Mesenchymal stem cell (in vitro differentiated cells and primary cell): ENCODE results near the gene FRMD4B.
A peak's percentile ranks its signal among the peaks of the same experiment; 100 is the strongest.

Source experiments
- DNase-seq: peaks from one replicate; pipeline ENCODE4 v3.0.0-alpha.2; 2013
- H2AFZ ChIP-seq: one replicate; pipeline ENCODE4 v1.6.1; 2013; ENCODE audit warnings: low read depth, mild to moderate bottlenecking, control low read depth, inconsistent platforms, low read length, moderate library complexity
- H2AK5ac ChIP-seq: 2 replicates; pipeline ENCODE4 v1.6.1; 2013; ENCODE audit warnings: low read length, moderate library complexity, mild to moderate bottlenecking, inconsistent platforms; ENCODE audit not compliant: severe bottlenecking
- H2BK120ac ChIP-seq: one replicate; pipeline ENCODE4 v1.6.1; 2013; ENCODE audit warnings: low read depth, mild to moderate bottlenecking, inconsistent platforms, low read length, moderate library complexity
- H2BK12ac ChIP-seq, 2 experiments: one replicate each; pipeline ENCODE4 v1.6.1; 2013; ENCODE audit warnings: inconsistent platforms in 2 of 2, low read length in 2 of 2, mild to moderate bottlenecking in 2 of 2, moderate library complexity in 2 of 2, control low read depth in 1 of 2
- H2BK15ac ChIP-seq: one replicate; pipeline ENCODE4 v1.6.1; 2013; ENCODE audit warnings: mild to moderate bottlenecking, low read depth, inconsistent platforms; ENCODE audit not compliant: poor library complexity, severe bottlenecking
- H2BK5ac ChIP-seq: 2 replicates; pipeline ENCODE4 v1.6.1; 2013; ENCODE audit warnings: low read depth, mild to moderate bottlenecking, low read length, control low read depth, inconsistent platforms; ENCODE audit not compliant: poor library complexity, severe bottlenecking
- H3K14ac ChIP-seq, 2 experiments: one replicate each; pipeline ENCODE4 v1.6.1; 2013; ENCODE audit warnings: inconsistent platforms in 2 of 2, low read length in 2 of 2, control low read depth in 1 of 2, mild to moderate bottlenecking in 1 of 2, moderate library complexity in 1 of 2
- H3K18ac ChIP-seq, 2 experiments: one replicate each; pipeline ENCODE4 v1.6.1; 2013; ENCODE audit warnings: inconsistent platforms in 2 of 2, low read length in 2 of 2, control low read depth in 1 of 2, low read depth in 1 of 2, mild to moderate bottlenecking in 1 of 2
- H3K23ac ChIP-seq, 2 experiments: one replicate each; pipeline ENCODE4 v1.6.1; 2013; ENCODE audit warnings: inconsistent platforms in 2 of 2, low read length in 2 of 2, mild to moderate bottlenecking in 2 of 2, moderate library complexity in 2 of 2, control low read depth in 1 of 2
- H3K27ac ChIP-seq: 2 replicates; pipeline ENCODE4 v1.5.1; 2013; ENCODE audit warnings: mild to moderate bottlenecking, moderate library complexity, low read length, control low read depth, inconsistent platforms; ENCODE audit not compliant: poor library complexity, severe bottlenecking
- H3K27me3 ChIP-seq, 2 experiments: 2 replicates each; pipeline versions ENCODE4 v1.6.1 to v1.7.0; 2013; ENCODE audit warnings: low read length in 2 of 2, mild to moderate bottlenecking in 2 of 2, moderate library complexity in 2 of 2, control low read depth in 1 of 2, inconsistent platforms in 1 of 2; ENCODE audit not compliant: control insufficient read depth in 1 of 2, insufficient read depth in 1 of 2
- H3K36me3 ChIP-seq, 2 experiments: 2 replicates each; pipeline versions ENCODE4 v1.6.1 to v1.7.0; 2013; ENCODE audit warnings: low read length in 2 of 2, control low read depth in 1 of 2, inconsistent platforms in 1 of 2, low read depth in 1 of 2, mild to moderate bottlenecking in 1 of 2; ENCODE audit not compliant: insufficient read depth in 2 of 2, control insufficient read depth in 1 of 2
- H3K4ac ChIP-seq, 2 experiments: one replicate each; pipeline ENCODE4 v1.6.1; 2013; ENCODE audit warnings: inconsistent platforms in 2 of 2, low read length in 2 of 2, mild to moderate bottlenecking in 2 of 2, moderate library complexity in 2 of 2, control low read depth in 1 of 2, low read depth in 1 of 2
- H3K4me1 ChIP-seq: 2 replicates; pipeline ENCODE4 v1.6.1; 2013; ENCODE audit warnings: low read depth, low read length, control low read depth; ENCODE audit not compliant: control insufficient read depth, insufficient read depth
- H3K4me2 ChIP-seq: 2 replicates; pipeline ENCODE4 v1.6.1; 2013; ENCODE audit warnings: low read length, mild to moderate bottlenecking, inconsistent platforms; ENCODE audit not compliant: poor library complexity, severe bottlenecking
- H3K4me3 ChIP-seq, 2 experiments: 2 replicates each; pipeline versions ENCODE4 v1.5.1 to v1.7.0; 2013; ENCODE audit warnings: low read length in 2 of 2, mild to moderate bottlenecking in 2 of 2, control low read depth in 1 of 2, low read depth in 1 of 2; ENCODE audit not compliant: insufficient read depth in 1 of 2
- H3K79me1 ChIP-seq: replicated peaks from 2 replicates; pipeline ENCODE4 v1.6.1; 2013; ENCODE audit warnings: mild to moderate bottlenecking, control low read depth, low read length, inconsistent platforms; ENCODE audit not compliant: poor library complexity, severe bottlenecking
- H3K9ac ChIP-seq: 2 replicates; pipeline ENCODE4 v1.7.0; 2013; ENCODE audit warnings: mild to moderate bottlenecking, low read length, moderate library complexity
- H3K9me3 ChIP-seq: 2 replicates; pipeline ENCODE4 v1.7.0; 2013; ENCODE audit warnings: mild to moderate bottlenecking, low read length; ENCODE audit not compliant: control insufficient read depth
- H4K8ac ChIP-seq: one replicate; pipeline ENCODE4 v1.6.1; 2013; ENCODE audit warnings: inconsistent platforms, mild to moderate bottlenecking, low read length, moderate library complexity
- H4K91ac ChIP-seq: one replicate; pipeline ENCODE4 v1.6.1; 2013; ENCODE audit warnings: mild to moderate bottlenecking, low read length, inconsistent platforms
- WGBS: methylation state at CpG from one replicate; pipeline ENCODE4 v1.1.7; 2013; ENCODE audit warnings: mixed read lengths; 5-methylcytosine and 5-hydroxymethylcytosine counted together

FRMD4B gene

GRCh38 chr3:69339760-69340159, 46.1 kb downstream of the FRMD4B start:
- H2BK120ac ChIP-seq = no peak overlapping the region
- H3K23ac ChIP-seq = no peak overlapping the region
- no peak overlapping the region for H3K27ac ChIP-seq
- H3K9me3 ChIP-seq = no peaks in the 10 kb centered on the region
- H2AK5ac ChIP-seq = peak overlapping the region; percentile 42
- no peak overlapping the region for H2BK15ac ChIP-seq
- H3K4me1 ChIP-seq = peaks cover 2% of the 10 kb centered on the region
- H3K4me2 ChIP-seq = no peak overlapping the region
- H3K27me3 ChIP-seq = no peaks in the 10 kb centered on the region
- WGBS = 46% methylated on average over 1 of the region's 1 CpG
- no peak overlapping the region for H2AFZ ChIP-seq
- no peak overlapping the region for H4K91ac ChIP-seq
- no peak overlapping the region for H2BK12ac ChIP-seq
- no peak overlapping the region for H3K4ac ChIP-seq
- no peaks in the 10 kb centered on the region for H3K79me1 ChIP-seq
- H3K18ac ChIP-seq = no peak overlapping the region
- H4K8ac ChIP-seq = no peak overlapping the region
- H3K9ac ChIP-seq = no peak overlapping the region
- no peak overlapping the region for H3K4me3 ChIP-seq
- no peak for DNase-seq
- no peak overlapping the region for H3K14ac ChIP-seq
- no peak overlapping the region for H2BK5ac ChIP-seq
- H3K36me3 ChIP-seq = no peaks in the 10 kb centered on the region

DNA sequence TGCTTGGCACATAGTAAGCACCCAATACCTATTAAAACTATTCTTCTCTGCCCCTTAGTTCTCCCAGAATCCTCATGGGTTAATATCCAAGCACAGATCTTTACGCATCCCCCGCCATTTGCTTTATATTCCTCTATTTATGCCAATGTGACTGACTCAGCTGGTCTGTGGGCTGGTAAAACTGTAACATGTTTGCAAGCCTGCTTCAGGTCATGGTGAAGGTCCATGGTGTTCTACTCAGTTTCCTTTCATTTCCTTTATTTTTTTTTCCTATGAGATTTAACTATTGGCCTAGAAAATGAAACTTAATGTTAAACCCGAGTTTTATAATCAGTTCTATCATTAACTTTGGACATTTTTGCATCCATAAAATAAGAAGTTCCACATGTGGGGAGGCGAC, 47.0 kb downstream of the FRMD4B start:
- WGBS = 90% methylated on average over 4 of the region's 4 CpGs
- H4K91ac ChIP-seq = no peak overlapping the region
- no peak overlapping the region for H3K4me2 ChIP-seq
- H3K23ac ChIP-seq = no peak overlapping the region
- no peak overlapping the region for H4K8ac ChIP-seq
- no peak overlapping the region for H2AFZ ChIP-seq
- DNase-seq = no peak
- no peak overlapping the region for H3K4ac ChIP-seq
- no peaks in the 10 kb centered on the region for H3K36me3 ChIP-seq
- no peak overlapping the region for H2BK120ac ChIP-seq
- no peaks in the 10 kb centered on the region for H3K27me3 ChIP-seq
- no peak overlapping the region for H2AK5ac ChIP-seq
- no peak overlapping the region for H3K18ac ChIP-seq
- no peak overlapping the region for H3K9ac ChIP-seq
- no peak overlapping the region for H2BK12ac ChIP-seq
- H3K14ac ChIP-seq = no peak overlapping the region
- H3K79me1 ChIP-seq = no peaks in the 10 kb centered on the region
- no peaks in the 10 kb centered on the region for H3K9me3 ChIP-seq
- H3K4me1 ChIP-seq = peaks cover 2% of the 10 kb centered on the region
- no peak overlapping the region for H3K27ac ChIP-seq
- no peak overlapping the region for H2BK15ac ChIP-seq
- no peak overlapping the region for H3K4me3 ChIP-seq
- no peak overlapping the region for H2BK5ac ChIP-seq

GRCh38 chr3:69332934-69333333, 53.0 kb downstream of the FRMD4B start:
- Histone ChIP-seq H3K4me2 (no peak overlapping the region), H2BK120ac (no peak overlapping the region), H3K9me3 (no peaks in the 10 kb centered on the region), H3K4ac (no peak overlapping the region), H4K91ac (no peak overlapping the region), H3K4me1 (peaks cover 1% of the 10 kb centered on the region), H2BK12ac (no peak overlapping the region), H2AFZ (no peak overlapping the region), H3K79me1 (no peaks in the 10 kb centered on the region), H4K8ac (no peak overlapping the region), H2BK15ac (no peak overlapping the region), H2AK5ac (no peak overlapping the region), H3K9ac (no peak overlapping the region), H2BK5ac (no peak overlapping the region), H3K27ac (no peak overlapping the region), H3K23ac (no peak overlapping the region), H3K18ac (no peak overlapping the region), H3K36me3 (no peaks in the 10 kb centered on the region), H3K27me3 (peaks cover 0 to 3% of the 10 kb centered on the region in 2 experiments), H3K14ac (no peak overlapping the region), H3K4me3 (no peak overlapping the region)
- WGBS = no CpG with 5 or more reads among the region's 2 CpGs
- no peak for DNase-seq

DNA sequence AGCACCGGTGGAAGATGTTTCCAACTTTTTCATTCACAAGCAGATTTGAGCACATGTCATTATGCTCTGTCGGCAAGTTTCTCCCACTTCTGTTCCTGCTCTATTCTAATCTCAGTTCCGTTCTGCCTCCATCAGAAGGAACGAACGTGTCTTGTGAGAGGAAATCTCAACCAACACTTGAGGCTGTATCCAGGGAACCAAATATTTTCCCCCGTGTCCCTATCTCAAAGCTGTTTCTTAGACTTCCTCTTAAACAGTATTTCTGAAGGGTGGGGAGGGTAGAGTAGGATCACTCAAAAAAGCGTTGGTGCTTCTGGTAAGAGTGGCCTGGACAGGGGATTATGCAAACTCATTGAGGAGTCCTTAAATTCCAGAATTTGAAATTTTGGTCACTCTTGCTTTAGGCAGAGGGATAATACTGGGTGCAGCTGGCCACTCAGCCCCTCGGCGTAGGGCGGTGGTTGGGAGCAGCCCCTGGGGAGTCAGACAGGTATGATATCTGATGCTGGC, 54.9 kb downstream of the FRMD4B start:
- H2AK5ac ChIP-seq = peak overlapping the region; percentile 38
- H2AFZ ChIP-seq = no peak overlapping the region
- H3K27me3 ChIP-seq = peaks cover 0 to 3% of the 10 kb centered on the region in 2 experiments
- peaks cover 1% of the 10 kb centered on the region for H3K4me1 ChIP-seq
- H3K9ac ChIP-seq = no peak overlapping the region
- no peak overlapping the region for H2BK120ac ChIP-seq
- H3K14ac ChIP-seq = no peak overlapping the region
- H3K4ac ChIP-seq = no peak overlapping the region
- 86% methylated on average over 9 of the region's 10 CpGs for WGBS
- no peak overlapping the region for H2BK12ac ChIP-seq
- H4K8ac ChIP-seq = no peak overlapping the region
- H3K36me3 ChIP-seq = no peaks in the 10 kb centered on the region
- no peak for DNase-seq
- H3K4me2 ChIP-seq = no peak overlapping the region
- no peak overlapping the region for H3K4me3 ChIP-seq
- H3K79me1 ChIP-seq = no peaks in the 10 kb centered on the region
- no peaks in the 10 kb centered on the region for H3K9me3 ChIP-seq
- no peak overlapping the region for H4K91ac ChIP-seq
- no peak overlapping the region for H2BK15ac ChIP-seq
- no peak overlapping the region for H2BK5ac ChIP-seq
- H3K23ac ChIP-seq = no peak overlapping the region
- no peak overlapping the region for H3K18ac ChIP-seq
- no peak overlapping the region for H3K27ac ChIP-seq
